Measurements from ENCODE around the gene LGALS3. TPM values are rescaled to one million over a fixed set of nuclear protein-coding genes. Genes with fewer than 3 reads are reported as not detected.

Gene LGALS3
- polyA plus RNA-seq, 1 donor (not counting 4 experiments of a cell fraction or from before 2014, with no cell fraction given) = 193 TPM

GRCh38 chr14:55129428-55130195, 560 bp downstream of the LGALS3 start:
- peak overlapping the region; percentile 92 for H3K27ac ChIP-seq (ENCODE audit: control insufficient read depth, insufficient read depth, low read length)
- peak overlapping the region; percentile 80 to 96 (median 85) for H3K4me3 ChIP-seq (ENCODE audit: control insufficient read depth in 2 of 3, extremely low read depth in 1 of 3, insufficient read depth in 2 of 3, low read depth in 1 of 3, low read length in 3 of 3)
- FAIRE-seq (no peak), DNase-seq (ENCODE audit: low read depth, low spot score) (no peak)
- dilution Hi-C loops (cut with MboI; ENCODE audit: extremely low pct_ligation_motif_present, low sequenced_read_pairs) = no loop called here
- peaks cover 39% of the 10 kb centered on the region for H3K4me1 ChIP-seq (ENCODE audit: control insufficient read depth, extremely low read depth, insufficient read depth, low read length)
- H3K27me3 ChIP-seq (ENCODE audit: control insufficient read depth, extremely low read depth, insufficient read depth, low read length) = no peaks in the 10 kb centered on the region
- H3K36me3 ChIP-seq (ENCODE audit: control insufficient read depth in 2 of 2, extremely low read depth in 1 of 2, insufficient read depth in 2 of 2, low read length in 2 of 2) = peaks cover 0 to 16% of the 10 kb centered on the region in 2 experiments
- no peaks in the 10 kb centered on the region for H3K9me3 ChIP-seq (ENCODE audit: control insufficient read depth, low read depth, low read length)
- peak overlapping the region; percentile 61 for H2AFZ ChIP-seq (ENCODE audit: control insufficient read depth, low read length)
- peak overlapping the region; percentile 96 for H3K9ac ChIP-seq (ENCODE audit: control insufficient read depth, extremely low read depth, insufficient read depth, low read length)
- H3K4me2 ChIP-seq (ENCODE audit: control insufficient read depth, extremely low read depth, insufficient read depth, low read depth, low read length) = peak overlapping the region; percentile 97
- no peak for TF ChIP-seq CTCF (optimal IDR thresholded peaks at IDR 0.05 in 1 of 3, IDR thresholded peaks at IDR 0.05 in 1 of 3, conservative IDR thresholded peaks at IDR 0.05 in 1 of 3; ENCODE audit: extremely low read depth in 1 of 3, insufficient read depth in 2 of 3, low read length in 3 of 3)
- H4K20me1 ChIP-seq (ENCODE audit: control insufficient read depth, extremely low read depth, insufficient read depth, low read length) = peaks cover 2% of the 10 kb centered on the region
- H3K9me1 ChIP-seq (ENCODE audit: control insufficient read depth, extremely low read depth, insufficient read depth, low read length) = peaks cover 1% of the 10 kb centered on the region
- H3K79me2 ChIP-seq (ENCODE audit: control insufficient read depth, insufficient read depth, low read length) = peaks cover 49% of the 10 kb centered on the region

- peak overlapping the region; percentile 61 for H2AFZ ChIP-seq (ENCODE audit: control insufficient read depth, low read length)
- H3K4me2 ChIP-seq (ENCODE audit: control insufficient read depth, extremely low read depth, insufficient read depth, low read depth, low read length) = peak overlapping the region; percentile 97
- peaks cover 2% of the 10 kb centered on the region for H3K9me1 ChIP-seq (ENCODE audit: control insufficient read depth, extremely low read depth, insufficient read depth, low read length)
- DNase-seq (ENCODE audit: low read depth, low spot score) = no peak
- peak overlapping the region; percentile 92 for H3K27ac ChIP-seq (ENCODE audit: control insufficient read depth, insufficient read depth, low read length)
- H3K79me2 ChIP-seq (ENCODE audit: control insufficient read depth, insufficient read depth, low read length) = peaks cover 55% of the 10 kb centered on the region
- dilution Hi-C loops (cut with MboI; ENCODE audit: extremely low pct_ligation_motif_present, low sequenced_read_pairs) = no loop called here
- peak overlapping the region; percentile 80 to 96 (median 85) for H3K4me3 ChIP-seq (ENCODE audit: control insufficient read depth in 2 of 3, extremely low read depth in 1 of 3, insufficient read depth in 2 of 3, low read depth in 1 of 3, low read length in 3 of 3)
- TF ChIP-seq EZH2 (IDR thresholded peaks at IDR 0.05; ENCODE audit: low read length) (no peak), CTCF (optimal IDR thresholded peaks at IDR 0.05 in 1 of 3, IDR thresholded peaks at IDR 0.05 in 1 of 3, conservative IDR thresholded peaks at IDR 0.05 in 1 of 3; ENCODE audit: extremely low read depth in 1 of 3, insufficient read depth in 2 of 3, low read length in 3 of 3) (no peak)
- H3K9ac ChIP-seq (ENCODE audit: control insufficient read depth, extremely low read depth, insufficient read depth, low read length) = peak overlapping the region; percentile 96
- FAIRE-seq = peak; percentile 51
- peaks cover 0 to 18% of the 10 kb centered on the region in 2 experiments for H3K36me3 ChIP-seq (ENCODE audit: control insufficient read depth in 2 of 2, extremely low read depth in 1 of 2, insufficient read depth in 2 of 2, low read length in 2 of 2)
- peaks cover 4% of the 10 kb centered on the region for H4K20me1 ChIP-seq (ENCODE audit: control insufficient read depth, extremely low read depth, insufficient read depth, low read length)
- no peaks in the 10 kb centered on the region for H3K27me3 ChIP-seq (ENCODE audit: control insufficient read depth, extremely low read depth, insufficient read depth, low read length)
- H3K9me3 ChIP-seq (ENCODE audit: control insufficient read depth, low read depth, low read length) = no peaks in the 10 kb centered on the region
- peaks cover 39% of the 10 kb centered on the region for H3K4me1 ChIP-seq (ENCODE audit: control insufficient read depth, extremely low read depth, insufficient read depth, low read length)
Observed at GRCh38 chr14:55130196-55130550, 1.1 kb downstream of the LGALS3 start.

All from keratinocyte (primary cell).